SK-N-MC (cell line): Measurements from ENCODE around the gene LYPD8.

Experiments used
- EZH2 ChIP-seq: fragments of 200-600 bp; sonication (generic); IDR thresholded peaks from one replicate; pipeline ENCODE4 v1.6.1; 2017; ENCODE audit warnings: antibody characterized with exemption
- FOXP2 ChIP-seq: optimal IDR thresholded peaks from 2 replicates; pipeline ENCODE3; 2011; ENCODE audit warnings: mild to moderate bottlenecking, moderate library complexity; ENCODE audit not compliant: insufficient read depth; ENCODE audit errors: extremely low read length, control extremely low read depth
- POLR2AphosphoS5 ChIP-seq: IDR thresholded peaks from 2 replicates; pipeline ENCODE4 v1.6.1; 2012; ENCODE audit warnings: mild to moderate bottlenecking, low read depth, low read length, borderline replicate concordance

- TF ChIP-seq EZH2 (no peak), POLR2AphosphoS5 (no peak), FOXP2 (no peak)
Observed at GRCh38 chr1:248751142-248751541, 4.4 kb downstream of the LYPD8 start.
